NOMO-1 (cell line): Measurements from ENCODE around the gene RYR3.
A peak's percentile ranks its signal among the peaks of the same experiment; 100 is the strongest.

ENCODE experiments used
- DNase-seq, 2 experiments: peaks; one replicate each; lab custom pipeline; 2025; ENCODE audit not compliant: unreplicated experiment in 2 of 2; lab: John Stamatoyannopoulos, UW

The RYR3 gene

DNA sequence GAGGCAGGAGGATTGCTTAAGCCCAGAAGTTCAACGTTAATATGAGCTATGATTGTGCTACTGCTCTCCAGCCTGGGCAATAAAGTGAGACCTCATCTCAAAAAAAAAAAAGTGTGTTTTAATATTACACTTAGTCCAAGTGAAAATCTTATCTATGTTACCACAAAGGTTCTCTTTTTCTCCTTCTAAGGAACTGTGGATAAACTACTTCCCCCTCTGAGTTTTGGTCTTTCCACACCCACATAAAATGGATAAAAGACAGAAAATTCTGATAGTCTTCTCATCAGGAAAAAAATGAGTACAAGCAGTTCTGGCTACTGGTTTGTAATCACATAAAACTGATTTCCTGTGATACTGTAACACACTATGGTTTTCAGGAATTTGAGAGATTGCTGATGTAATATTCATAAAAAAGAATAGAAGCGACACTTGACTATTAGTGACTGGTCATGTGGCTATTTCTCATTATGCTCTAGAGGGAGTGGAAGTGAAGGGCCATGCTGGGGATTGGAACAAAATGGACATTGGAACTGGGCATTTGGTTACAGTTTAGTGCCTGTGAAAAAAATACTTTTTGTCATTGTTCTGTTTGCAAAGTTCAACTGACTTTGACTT is 68.2 kb downstream of the RYR3 start:
- peak in 1 of 2 experiments; percentile 5 for DNase-seq

DNA sequence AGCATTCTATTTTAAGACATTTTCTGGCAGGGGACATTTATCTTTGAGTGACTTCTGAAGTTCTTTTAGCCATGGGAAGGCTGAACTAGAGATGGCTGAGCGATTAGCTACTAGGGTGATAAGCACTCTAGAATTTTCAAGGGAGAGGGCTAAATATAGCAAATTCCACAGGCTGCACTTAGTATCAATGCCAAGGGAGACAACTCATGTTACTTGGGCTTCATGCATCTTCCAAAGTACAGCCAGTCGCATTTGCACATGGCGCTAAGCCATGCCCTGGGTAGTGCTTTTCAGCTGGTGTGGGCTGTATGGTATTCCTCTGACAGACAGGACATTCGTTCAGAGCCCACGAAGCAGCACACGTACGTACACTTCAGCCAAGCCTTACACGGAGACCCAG is 69.6 kb downstream of the RYR3 start:
- no peak for DNase-seq

- DNase-seq = no peak
Measured at GRCh38 chr15:33382491-33382890, 71.7 kb downstream of the RYR3 start.

DNA sequence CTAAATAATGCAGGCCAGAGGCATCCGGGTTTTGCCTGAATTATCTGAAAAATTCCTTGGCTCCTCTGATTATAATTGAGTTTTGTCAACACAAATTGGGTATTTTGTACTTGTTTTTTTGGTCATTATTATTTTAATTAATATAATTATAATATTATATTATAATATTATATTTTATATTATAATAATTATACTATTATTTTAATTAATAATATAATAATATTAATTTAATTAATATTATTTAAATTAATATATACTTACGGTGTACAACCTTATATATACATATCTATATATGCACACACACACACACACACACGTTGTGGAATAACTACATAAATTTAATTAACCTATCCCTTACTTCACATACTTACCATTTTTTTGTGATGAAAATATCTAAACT is 73.5 kb downstream of the RYR3 start:
- no peak for DNase-seq

DNA sequence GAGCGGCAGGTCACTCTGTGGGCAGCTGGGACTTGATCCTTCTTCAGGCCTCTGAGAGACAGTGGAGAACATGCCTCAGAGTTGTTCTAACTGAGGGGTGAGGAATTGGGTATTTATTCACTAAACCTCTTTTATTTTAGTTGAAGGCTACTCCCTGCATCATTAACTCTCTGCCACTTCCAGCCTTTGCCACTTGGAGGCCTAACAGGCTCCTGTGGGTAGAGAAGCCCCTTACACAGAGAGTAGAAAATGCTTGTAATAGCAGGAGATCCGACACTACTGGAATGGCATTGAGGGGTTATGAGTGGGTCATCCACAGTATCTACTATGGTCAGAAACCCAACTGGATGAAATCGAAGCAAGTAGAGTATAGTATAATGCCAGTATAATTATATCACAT is 81.7 kb downstream of the RYR3 start:
- DNase-seq = no peak

DNA sequence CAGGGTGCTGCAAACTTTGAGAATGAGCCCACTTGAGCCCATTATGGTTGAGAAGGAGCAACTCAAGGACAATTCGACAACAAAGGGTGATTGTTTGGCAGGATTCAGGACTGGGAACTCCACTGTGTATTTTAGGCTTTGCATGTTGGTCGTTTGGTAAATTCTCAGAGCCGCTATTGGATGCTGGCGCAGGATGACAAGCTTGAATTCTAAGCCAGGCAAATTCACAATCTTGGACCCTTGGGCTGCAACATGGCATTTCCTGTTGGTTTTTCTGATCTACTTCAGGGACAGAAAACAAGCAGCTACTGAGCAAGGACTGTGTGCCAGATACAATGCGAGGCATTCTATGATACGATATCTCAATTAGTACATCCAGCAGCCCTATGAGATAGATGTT is 82.8 kb downstream of the RYR3 start:
- no peak for DNase-seq

- DNase-seq = no peak
Measured at GRCh38 chr15:33395321-33395720, 84.6 kb downstream of the RYR3 start.

- DNase-seq = no peak
Measured at GRCh38 chr15:33395846-33396245, 85.1 kb downstream of the RYR3 start.

- DNase-seq = no peak
Measured at GRCh38 chr15:33396475-33396874, 85.7 kb downstream of the RYR3 start.

GRCh38 chr15:33398555-33398954 is 87.8 kb downstream of the RYR3 start:
- no peak for DNase-seq

GRCh38 chr15:33400941-33401340 is 90.2 kb downstream of the RYR3 start:
- DNase-seq = no peak

- DNase-seq = no peak
Measured at GRCh38 chr15:33402600-33402999, 91.8 kb downstream of the RYR3 start.

- no peak for DNase-seq
Measured at GRCh38 chr15:33405096-33405495, 94.3 kb downstream of the RYR3 start.

GRCh38 chr15:33411596-33412540 is 101.1 kb downstream of the RYR3 start:
- DNase-seq = no peak

- no peak for DNase-seq
Measured at GRCh38 chr15:33419701-33420100, 108.9 kb downstream of the RYR3 start.

DNA sequence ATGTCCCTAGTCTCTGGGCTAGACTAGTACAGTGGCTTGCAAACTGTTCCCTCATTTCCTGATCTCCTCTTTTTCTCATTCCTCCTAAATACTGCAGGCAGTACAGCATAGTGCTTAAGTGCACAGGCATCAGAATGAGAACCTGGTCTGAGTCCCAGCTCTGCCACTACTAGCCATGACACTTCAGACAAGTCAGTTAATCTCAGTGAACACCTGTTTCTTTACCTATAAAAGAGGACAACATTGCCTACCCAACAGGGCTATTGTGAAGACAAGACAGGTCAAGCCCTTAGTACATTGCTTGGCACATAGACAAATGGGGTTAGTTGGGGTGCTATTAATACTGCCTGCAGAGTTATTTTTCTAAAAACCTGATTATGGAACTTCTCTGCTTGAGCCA is 113.3 kb downstream of the RYR3 start:
- DNase-seq = no peak

GRCh38 chr15:33425142-33425541 is 114.4 kb downstream of the RYR3 start:
- no peak for DNase-seq

DNA sequence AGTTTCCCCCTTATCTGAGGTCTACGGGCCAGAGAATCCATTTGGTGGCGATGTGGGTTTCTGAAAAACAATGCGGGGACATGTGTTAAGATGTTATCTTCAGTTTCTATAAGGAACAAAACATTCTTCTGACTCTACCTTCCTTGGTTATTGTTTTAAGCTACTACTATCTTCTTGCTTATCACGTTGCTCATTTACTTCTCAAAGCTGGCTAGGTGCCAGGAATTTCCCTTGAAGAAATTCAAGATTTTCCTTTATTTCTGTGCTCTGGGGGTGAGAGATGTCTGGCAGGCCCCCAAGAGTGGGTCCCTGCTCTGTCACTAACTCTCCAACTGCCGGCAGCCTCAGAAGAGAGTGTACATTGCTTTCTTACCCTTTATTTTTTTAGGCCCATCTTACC is 119.8 kb downstream of the RYR3 start:
- no peak for DNase-seq

- no peak for DNase-seq
Measured at GRCh38 chr15:33433821-33434220, 123.1 kb downstream of the RYR3 start.

DNA sequence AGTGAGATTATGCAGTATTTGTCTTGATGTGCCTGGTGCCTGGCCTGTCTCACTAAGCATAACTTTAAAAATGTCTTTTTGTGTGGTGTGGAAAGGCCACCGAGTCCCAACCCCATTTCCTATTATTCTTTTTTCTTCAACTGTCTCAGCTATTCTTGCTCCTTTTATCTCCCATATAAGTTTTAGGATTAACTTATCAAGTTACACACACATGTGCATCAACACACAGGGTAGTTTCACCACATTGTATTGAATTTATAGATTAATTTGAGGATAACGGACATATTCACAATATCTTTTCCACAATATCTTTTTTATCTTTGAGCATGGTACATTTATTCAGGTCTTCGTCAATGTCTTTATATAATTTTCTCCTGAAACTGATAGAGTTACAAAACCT is 127.6 kb downstream of the RYR3 start:
- no peak for DNase-seq

DNA sequence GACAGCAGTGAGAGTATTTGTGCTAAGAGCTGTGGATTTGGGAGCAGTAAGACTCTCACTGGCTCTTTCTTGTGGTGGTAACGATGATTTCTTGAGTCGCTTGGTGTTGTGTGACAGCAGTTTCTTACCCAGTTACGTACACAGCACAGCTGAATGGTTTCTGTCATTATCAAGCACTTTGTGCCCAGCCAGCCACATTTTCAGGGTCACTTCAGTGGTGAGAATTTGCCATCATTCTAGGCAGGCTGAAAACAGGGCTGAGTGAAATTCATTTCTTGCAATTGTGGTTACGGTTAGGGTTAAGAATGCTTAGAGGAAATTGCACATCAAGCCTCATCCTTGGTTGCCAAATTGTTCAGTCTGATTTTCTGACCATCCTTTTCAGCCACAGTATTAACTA is 130.1 kb downstream of the RYR3 start:
- peak in 1 of 2 experiments; percentile 50 for DNase-seq

- DNase-seq = no peak
Measured at GRCh38 chr15:33442449-33442848, 131.7 kb downstream of the RYR3 start.
